A549 (cell line): ENCODE data around the gene ZNF750. TPM values are rescaled to one million over a fixed set of nuclear protein-coding genes. Genes with fewer than 3 reads are reported as not detected.

Source experiments
- ATAC-seq, 2 experiments: fragments of 200-7000 bp in 1 of 2; fragments of >200 bp in 1 of 2; cut with Nextera tagmentation in 1 of 2; cut with Tn5 transposase in 1 of 2; 3 replicates each; pipeline versions ENCODE4 v1.8.0 to v1.9.1; 2018 to 2020; ENCODE audit warnings: mild to moderate bottlenecking in 1 of 2, moderate library complexity in 1 of 2
- CTCF ChIA-PET: fragments of 300-600 bp; sonication (Branson Sonifier 250); formaldehyde crosslinking; extraction: SDS; loops from one replicate; lab custom pipeline; 2021; ENCODE audit warnings: antibody characterized with exemption, inconsistent platforms; lab: Yijun Ruan, JAX
- POLR2A ChIA-PET: fragments of 350-600 bp; formaldehyde crosslinking; extraction: SDS; loops from one replicate; lab custom pipeline; 2021; ENCODE audit warnings: antibody characterized with exemption, inconsistent platforms; lab: Yijun Ruan, JAX
- DNase-seq, 2 experiments: peaks; one replicate each; pipeline versions ENCODE4 v3.0.0 to v3.0.0-alpha.2; 2011 to 2016; ENCODE audit warnings: low read depth in 1 of 2, low spot score in 1 of 2
- FAIRE-seq: peaks from 2 replicates; lab custom pipeline; 2011; peaks lifted over from hg19 to GRCh38; lab: Jason Lieb, UNC
- H3K27ac ChIP-seq, 2 experiments: fragments of >200 bp; sonication (Bioruptor Twin); formaldehyde crosslinking; 3 replicates each; pipeline ENCODE4 v1.5.1; 2016 to 2017
- H3K4me1 ChIP-seq: fragments of >200 bp; sonication (Bioruptor Twin); formaldehyde crosslinking; 3 replicates; pipeline ENCODE4 v1.6.1; 2016
- H3K4me2 ChIP-seq: fragments of >200 bp; sonication (Bioruptor Twin); formaldehyde crosslinking; 3 replicates; pipeline ENCODE4 v1.6.1; 2016
- H3K4me3 ChIP-seq: fragments of >200 bp; sonication (Bioruptor Twin); formaldehyde crosslinking; 3 replicates; pipeline ENCODE4 v1.5.1; 2016
- H3K9me3 ChIP-seq: fragments of >200 bp; sonication (Bioruptor Twin); formaldehyde crosslinking; 3 replicates; pipeline ENCODE4 v1.6.1; 2016
- FOSB ChIP-seq: fragments of 250-450 bp; sonication (Bioruptor Pico); IDR thresholded peaks from 2 replicates; pipeline ENCODE4 v1.5.0; 2020; ENCODE audit warnings: mild to moderate bottlenecking, moderate library complexity
- HEYL ChIP-seq: fragments of 250-450 bp; sonication (Bioruptor Pico); IDR thresholded peaks from 2 replicates; pipeline ENCODE4 v1.8.0; 2021; ENCODE audit warnings: mild to moderate bottlenecking, moderate library complexity
- JUNB ChIP-seq: fragments of >200 bp; sonication (Bioruptor Twin); formaldehyde crosslinking; IDR thresholded peaks from 2 replicates; pipeline ENCODE4 v1.6.1; 2016
- MYC ChIP-seq: IDR thresholded peaks from 2 replicates; pipeline ENCODE4 v1.6.1; 2012; ENCODE audit warnings: mild to moderate bottlenecking, inconsistent platforms, low read length, improper control_type of control experiment, borderline replicate concordance
- NFE2L2 ChIP-seq: fragments of 150-350 bp; conservative IDR thresholded peaks from 2 replicates; pipeline ENCODE4 v1.6.1; 2014; ENCODE audit warnings: low read length
- POLR2AphosphoS2 ChIP-seq: conservative IDR thresholded peaks from 2 replicates; pipeline ENCODE4 v1.6.1; 2012; ENCODE audit warnings: low read length, improper control_type of control experiment, inconsistent platforms
- RAD21 ChIP-seq, 2 experiments: fragments of >200 bp in 1 of 2; sonication (Bioruptor Twin) in 1 of 2; formaldehyde crosslinking in 1 of 2; IDR thresholded peaks in 1 of 2; conservative IDR thresholded peaks in 1 of 2; 2 replicates in 1 of 2; 3 replicates in 1 of 2; pipeline ENCODE4 v1.6.1; 2012 to 2018; ENCODE audit warnings: inconsistent platforms in 1 of 2
- RCOR1 ChIP-seq: fragments of 150-350 bp; IDR thresholded peaks from 2 replicates; pipeline ENCODE4 v1.6.1; 2014; ENCODE audit warnings: antibody characterized with exemption, low read length, low read depth
- RFX5 ChIP-seq: fragments of 450-650 bp; IDR thresholded peaks from 2 replicates; pipeline ENCODE4 v1.7.1; 2014; ENCODE audit warnings: antibody characterized with exemption, mild to moderate bottlenecking, moderate library complexity
- ZC3H11A ChIP-seq: fragments of 450-650 bp; IDR thresholded peaks from 2 replicates; pipeline ENCODE4 v1.6.1; 2014; ENCODE audit warnings: antibody characterized with exemption, mild to moderate bottlenecking
- ZNF302 ChIP-seq: fragments of 250-450 bp; sonication (Bioruptor Pico); IDR thresholded peaks from 2 replicates; pipeline ENCODE4 v1.9.0; 2021; ENCODE audit warnings: inconsistent platforms, mild to moderate bottlenecking, moderate library complexity
- WGBS: methylation state at CpG from one replicate; pipeline ENCODE4 v1.1.6; 2017; ENCODE audit errors: missing lambda C conversion rate; 5-methylcytosine and 5-hydroxymethylcytosine counted together
- polyA plus RNA-seq, 4 experiments: library from polyadenylated mRNA; depleted of rRNA in 3 of 4; stranded (reverse); fragments of >200 nt; fragmentation: RNase III in 1 of 4; extraction: RNeasy Plus Mini Kit Qiagen cat#74134 plus additional on column Dnase treatment in 1 of 4; gene quantifications; 2 replicates in 3 of 4; 3 replicates in 1 of 4; pipeline ENCODE4 v1.2.3, GENCODE V29; 2011 to 2017
- TF ChIP-seq, protein P1 (sequence below): IDR thresholded peaks from 2 replicates; pipeline ENCODE4 v1.6.1; 2012; ENCODE audit warnings: low read depth, borderline replicate concordance
- TF ChIP-seq, protein P2 (sequence below): fragments of >200 bp; sonication (Bioruptor Twin); formaldehyde crosslinking; IDR thresholded peaks from 3 replicates; pipeline ENCODE4 v1.5.1; 2016
- TF ChIP-seq, protein P3 (sequence below): fragments of >200 bp; sonication (Bioruptor Twin); formaldehyde crosslinking; IDR thresholded peaks from 2 replicates; pipeline ENCODE4 v1.6.1; 2016
- TF ChIP-seq, protein P4 (sequence below): IDR thresholded peaks from 2 replicates; pipeline ENCODE4 v1.6.1; 2012
- TF ChIP-seq, protein P5 (sequence below): fragments of 150-350 bp; IDR thresholded peaks from 2 replicates; pipeline ENCODE4 v1.6.1; 2014; ENCODE audit warnings: low read depth, mild to moderate bottlenecking, low read length
- TF ChIP-seq, protein P6 (sequence below): fragments of 200-600 bp; sonication (generic); IDR thresholded peaks from 2 replicates; pipeline ENCODE4 v1.6.1; 2016; ENCODE audit warnings: antibody characterized with exemption, mild to moderate bottlenecking, moderate library complexity
- TF ChIP-seq, protein P7 (sequence below): fragments of 250-450 bp; sonication (Bioruptor Pico); IDR thresholded peaks from 2 replicates; pipeline ENCODE4 v1.5.0; 2020; ENCODE audit warnings: low read depth, mild to moderate bottlenecking, moderate library complexity

ZNF750 gene
- polyA plus RNA-seq, 2 of the 4 experiments (the other 2 are of a cell fraction) = not detected

DNA sequence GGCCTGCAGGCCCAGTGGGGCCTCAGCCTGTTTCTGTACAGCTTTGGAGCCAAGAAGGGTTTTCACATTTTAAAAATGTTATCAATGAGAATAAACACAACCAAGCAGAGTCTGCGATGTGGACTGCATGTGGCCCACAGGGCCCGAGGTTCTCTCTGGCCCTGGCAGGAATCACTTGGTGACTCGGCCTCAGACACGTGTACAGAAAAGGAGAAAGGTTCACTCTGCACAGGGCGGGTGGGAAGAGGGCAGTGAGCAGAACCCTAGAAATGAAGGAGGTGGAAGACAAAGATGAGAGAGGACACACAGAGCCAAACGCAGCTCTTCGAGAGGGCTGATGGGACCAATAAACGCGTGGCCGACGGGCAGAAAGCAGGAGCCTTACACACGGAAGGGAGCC lies 11.6 kb upstream of the ZNF750 start:
- Histone ChIP-seq H3K9me3 (no peaks in the 10 kb centered on the region), H3K4me2 (no peak overlapping the region), H3K27ac (no peak overlapping the region), H3K4me1 (no peaks in the 10 kb centered on the region), H3K4me3 (no peak overlapping the region)
- ATAC-seq (no peak), DNase-seq (no peak), FAIRE-seq (no peak)
- ChIA-PET POLR2A (no interaction called here), CTCF (no interaction called here)
- TF ChIP-seq, protein P1, sequence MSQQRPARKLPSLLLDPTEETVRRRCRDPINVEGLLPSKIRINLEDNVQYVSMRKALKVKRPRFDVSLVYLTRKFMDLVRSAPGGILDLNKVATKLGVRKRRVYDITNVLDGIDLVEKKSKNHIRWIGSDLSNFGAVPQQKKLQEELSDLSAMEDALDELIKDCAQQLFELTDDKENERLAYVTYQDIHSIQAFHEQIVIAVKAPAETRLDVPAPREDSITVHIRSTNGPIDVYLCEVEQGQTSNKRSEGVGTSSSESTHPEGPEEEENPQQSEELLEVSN = no peak
- TF ChIP-seq RCOR1 (no peak), RAD21 (conservative IDR thresholded peaks at IDR 0.05 in 1 of 2, IDR thresholded peaks at IDR 0.05 in 1 of 2) (no peak), ZNF302 (no peak), FOSB (no peak), RFX5 (no peak)
- TF ChIP-seq, protein P2, sequence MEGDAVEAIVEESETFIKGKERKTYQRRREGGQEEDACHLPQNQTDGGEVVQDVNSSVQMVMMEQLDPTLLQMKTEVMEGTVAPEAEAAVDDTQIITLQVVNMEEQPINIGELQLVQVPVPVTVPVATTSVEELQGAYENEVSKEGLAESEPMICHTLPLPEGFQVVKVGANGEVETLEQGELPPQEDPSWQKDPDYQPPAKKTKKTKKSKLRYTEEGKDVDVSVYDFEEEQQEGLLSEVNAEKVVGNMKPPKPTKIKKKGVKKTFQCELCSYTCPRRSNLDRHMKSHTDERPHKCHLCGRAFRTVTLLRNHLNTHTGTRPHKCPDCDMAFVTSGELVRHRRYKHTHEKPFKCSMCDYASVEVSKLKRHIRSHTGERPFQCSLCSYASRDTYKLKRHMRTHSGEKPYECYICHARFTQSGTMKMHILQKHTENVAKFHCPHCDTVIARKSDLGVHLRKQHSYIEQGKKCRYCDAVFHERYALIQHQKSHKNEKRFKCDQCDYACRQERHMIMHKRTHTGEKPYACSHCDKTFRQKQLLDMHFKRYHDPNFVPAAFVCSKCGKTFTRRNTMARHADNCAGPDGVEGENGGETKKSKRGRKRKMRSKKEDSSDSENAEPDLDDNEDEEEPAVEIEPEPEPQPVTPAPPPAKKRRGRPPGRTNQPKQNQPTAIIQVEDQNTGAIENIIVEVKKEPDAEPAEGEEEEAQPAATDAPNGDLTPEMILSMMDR = no peak
- TF ChIP-seq, protein P3, sequence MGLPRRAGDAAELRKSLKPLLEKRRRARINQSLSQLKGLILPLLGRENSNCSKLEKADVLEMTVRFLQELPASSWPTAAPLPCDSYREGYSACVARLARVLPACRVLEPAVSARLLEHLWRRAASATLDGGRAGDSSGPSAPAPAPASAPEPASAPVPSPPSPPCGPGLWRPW = no peak
- TF ChIP-seq, protein P4, sequence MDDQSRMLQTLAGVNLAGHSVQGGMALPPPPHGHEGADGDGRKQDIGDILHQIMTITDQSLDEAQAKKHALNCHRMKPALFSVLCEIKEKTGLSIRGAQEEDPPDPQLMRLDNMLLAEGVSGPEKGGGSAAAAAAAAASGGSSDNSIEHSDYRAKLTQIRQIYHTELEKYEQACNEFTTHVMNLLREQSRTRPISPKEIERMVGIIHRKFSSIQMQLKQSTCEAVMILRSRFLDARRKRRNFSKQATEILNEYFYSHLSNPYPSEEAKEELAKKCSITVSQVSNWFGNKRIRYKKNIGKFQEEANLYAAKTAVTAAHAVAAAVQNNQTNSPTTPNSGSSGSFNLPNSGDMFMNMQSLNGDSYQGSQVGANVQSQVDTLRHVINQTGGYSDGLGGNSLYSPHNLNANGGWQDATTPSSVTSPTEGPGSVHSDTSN = no peak
- 81% methylated on average over 12 of the region's 12 CpGs for WGBS

DNA sequence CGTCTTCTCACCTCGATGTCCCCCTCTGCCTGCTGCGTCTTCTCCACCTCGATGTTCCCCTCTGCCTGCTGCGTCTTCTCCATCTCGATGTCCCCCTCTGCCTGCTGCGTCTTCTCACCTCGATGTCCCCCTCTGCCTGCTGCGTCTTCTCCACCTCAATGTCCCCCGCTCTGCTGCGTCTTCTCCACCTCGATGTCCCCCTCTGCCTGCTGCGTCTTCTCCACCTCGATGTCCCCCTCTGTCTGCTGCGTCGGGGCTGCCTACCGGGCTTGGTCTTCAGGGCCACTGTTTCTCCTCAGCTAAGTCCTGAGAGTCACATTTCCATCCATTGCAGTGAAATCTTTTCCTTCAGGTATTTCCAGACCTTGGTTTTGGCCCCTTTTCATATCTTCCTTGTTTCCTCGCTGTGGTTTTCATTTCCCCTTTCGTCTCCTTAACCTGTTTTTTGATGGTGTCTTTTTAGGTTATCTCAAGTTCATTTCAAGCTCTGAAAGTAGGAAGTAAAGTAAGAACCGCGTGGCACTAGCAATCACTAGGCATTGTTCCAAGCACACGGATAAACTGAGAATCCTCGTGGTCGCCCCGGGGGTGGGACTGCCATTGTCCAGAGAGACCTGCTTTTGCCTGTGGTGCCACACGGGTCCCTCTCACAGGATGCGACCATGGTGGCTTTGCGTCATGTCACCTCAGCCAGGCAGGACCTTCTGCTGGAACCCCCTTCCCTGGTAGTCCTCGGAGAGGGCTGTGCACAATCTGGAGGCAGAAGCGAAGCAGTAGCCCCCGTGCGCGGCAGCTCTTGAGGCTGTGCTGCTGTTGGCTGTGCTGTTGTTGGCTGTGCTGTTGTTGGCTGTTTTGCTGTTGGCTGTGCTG lies 9.5 kb upstream of the ZNF750 start:
- ATAC-seq (no peak), FAIRE-seq (no peak), DNase-seq (no peak)
- Histone ChIP-seq H3K4me2 (no peak overlapping the region), H3K9me3 (no peaks in the 10 kb centered on the region), H3K4me3 (no peak overlapping the region), H3K27ac (no peak overlapping the region), H3K4me1 (no peaks in the 10 kb centered on the region)
- POLR2A ChIA-PET = no interaction called here
- CTCF ChIA-PET = no interaction called here
- 92% methylated on average over 33 of the region's 33 CpGs for WGBS
- TF ChIP-seq, protein P3 = no peak
- TF ChIP-seq MYC (no peak), JUNB (no peak), HEYL (CRISPR knock-in tag) (no peak), ZC3H11A (no peak), NFE2L2 (no peak), POLR2AphosphoS2 (no peak)
- TF ChIP-seq, protein P5, sequence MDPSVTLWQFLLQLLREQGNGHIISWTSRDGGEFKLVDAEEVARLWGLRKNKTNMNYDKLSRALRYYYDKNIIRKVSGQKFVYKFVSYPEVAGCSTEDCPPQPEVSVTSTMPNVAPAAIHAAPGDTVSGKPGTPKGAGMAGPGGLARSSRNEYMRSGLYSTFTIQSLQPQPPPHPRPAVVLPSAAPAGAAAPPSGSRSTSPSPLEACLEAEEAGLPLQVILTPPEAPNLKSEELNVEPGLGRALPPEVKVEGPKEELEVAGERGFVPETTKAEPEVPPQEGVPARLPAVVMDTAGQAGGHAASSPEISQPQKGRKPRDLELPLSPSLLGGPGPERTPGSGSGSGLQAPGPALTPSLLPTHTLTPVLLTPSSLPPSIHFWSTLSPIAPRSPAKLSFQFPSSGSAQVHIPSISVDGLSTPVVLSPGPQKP = no peak
- TF ChIP-seq, protein P6, sequence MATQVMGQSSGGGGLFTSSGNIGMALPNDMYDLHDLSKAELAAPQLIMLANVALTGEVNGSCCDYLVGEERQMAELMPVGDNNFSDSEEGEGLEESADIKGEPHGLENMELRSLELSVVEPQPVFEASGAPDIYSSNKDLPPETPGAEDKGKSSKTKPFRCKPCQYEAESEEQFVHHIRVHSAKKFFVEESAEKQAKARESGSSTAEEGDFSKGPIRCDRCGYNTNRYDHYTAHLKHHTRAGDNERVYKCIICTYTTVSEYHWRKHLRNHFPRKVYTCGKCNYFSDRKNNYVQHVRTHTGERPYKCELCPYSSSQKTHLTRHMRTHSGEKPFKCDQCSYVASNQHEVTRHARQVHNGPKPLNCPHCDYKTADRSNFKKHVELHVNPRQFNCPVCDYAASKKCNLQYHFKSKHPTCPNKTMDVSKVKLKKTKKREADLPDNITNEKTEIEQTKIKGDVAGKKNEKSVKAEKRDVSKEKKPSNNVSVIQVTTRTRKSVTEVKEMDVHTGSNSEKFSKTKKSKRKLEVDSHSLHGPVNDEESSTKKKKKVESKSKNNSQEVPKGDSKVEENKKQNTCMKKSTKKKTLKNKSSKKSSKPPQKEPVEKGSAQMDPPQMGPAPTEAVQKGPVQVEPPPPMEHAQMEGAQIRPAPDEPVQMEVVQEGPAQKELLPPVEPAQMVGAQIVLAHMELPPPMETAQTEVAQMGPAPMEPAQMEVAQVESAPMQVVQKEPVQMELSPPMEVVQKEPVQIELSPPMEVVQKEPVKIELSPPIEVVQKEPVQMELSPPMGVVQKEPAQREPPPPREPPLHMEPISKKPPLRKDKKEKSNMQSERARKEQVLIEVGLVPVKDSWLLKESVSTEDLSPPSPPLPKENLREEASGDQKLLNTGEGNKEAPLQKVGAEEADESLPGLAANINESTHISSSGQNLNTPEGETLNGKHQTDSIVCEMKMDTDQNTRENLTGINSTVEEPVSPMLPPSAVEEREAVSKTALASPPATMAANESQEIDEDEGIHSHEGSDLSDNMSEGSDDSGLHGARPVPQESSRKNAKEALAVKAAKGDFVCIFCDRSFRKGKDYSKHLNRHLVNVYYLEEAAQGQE = no peak
- TF ChIP-seq, protein P7, sequence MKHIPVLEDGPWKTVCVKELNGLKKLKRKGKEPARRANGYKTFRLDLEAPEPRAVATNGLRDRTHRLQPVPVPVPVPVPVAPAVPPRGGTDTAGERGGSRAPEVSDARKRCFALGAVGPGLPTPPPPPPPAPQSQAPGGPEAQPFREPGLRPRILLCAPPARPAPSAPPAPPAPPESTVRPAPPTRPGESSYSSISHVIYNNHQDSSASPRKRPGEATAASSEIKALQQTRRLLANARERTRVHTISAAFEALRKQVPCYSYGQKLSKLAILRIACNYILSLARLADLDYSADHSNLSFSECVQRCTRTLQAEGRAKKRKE (CRISPR knock-in tag) = no peak
